Dermis blood vessel endothelial cell (primary cell): ENCODE measurements around the gene DCHS2. TPM values are rescaled to one million over a fixed set of nuclear protein-coding genes. Genes with fewer than 3 reads are reported as not detected.
"Not testable (repeated sequence)": the region's sequence is repeated elsewhere in the genome, so short reads cannot be mapped to it uniquely, and the experiment has no call there.

Source experiments
- DNase-seq: peaks from one replicate; pipeline ENCODE4 v3.0.0; 2010
- total RNA-seq: library from RNA; depleted of rRNA; stranded (reverse); fragments of >200 nt; gene quantifications from 2 replicates; pipeline ENCODE4 v1.2.3, GENCODE V29; 2014

The DCHS2 gene
- total RNA-seq, 1 donor from 2014 or later: 0.17 TPM

GRCh38 chr4:154312246-154312645 is 179.4 kb downstream of the DCHS2 start:
- DNase-seq: no peak

- DNase-seq: no peak
These were observed 181.0 kb downstream of the DCHS2 start for GRCh38 chr4:154310578-154310977.

GRCh38 chr4:154308207-154308606 is 183.4 kb downstream of the DCHS2 start:
- no peak for DNase-seq

DNA sequence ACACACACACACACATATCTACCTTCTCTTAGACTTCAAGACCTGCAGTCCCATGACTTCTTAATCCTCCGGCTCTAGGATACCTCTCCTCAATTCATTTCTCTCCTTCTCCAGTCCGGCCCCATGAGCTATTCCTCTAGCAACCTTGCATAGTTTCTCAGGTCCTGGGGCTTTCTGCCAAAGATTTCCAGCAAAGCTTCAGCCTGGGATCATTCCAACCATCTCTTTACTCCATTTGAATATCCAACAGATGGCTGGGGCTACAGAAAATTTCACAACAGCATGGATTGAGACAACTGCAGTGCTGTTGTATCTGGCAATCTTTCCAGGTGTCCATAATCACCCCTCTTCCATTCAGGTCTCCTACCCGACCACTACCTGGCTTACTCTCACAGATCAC is 184.1 kb downstream of the DCHS2 start:
- DNase-seq: no peak

DNA sequence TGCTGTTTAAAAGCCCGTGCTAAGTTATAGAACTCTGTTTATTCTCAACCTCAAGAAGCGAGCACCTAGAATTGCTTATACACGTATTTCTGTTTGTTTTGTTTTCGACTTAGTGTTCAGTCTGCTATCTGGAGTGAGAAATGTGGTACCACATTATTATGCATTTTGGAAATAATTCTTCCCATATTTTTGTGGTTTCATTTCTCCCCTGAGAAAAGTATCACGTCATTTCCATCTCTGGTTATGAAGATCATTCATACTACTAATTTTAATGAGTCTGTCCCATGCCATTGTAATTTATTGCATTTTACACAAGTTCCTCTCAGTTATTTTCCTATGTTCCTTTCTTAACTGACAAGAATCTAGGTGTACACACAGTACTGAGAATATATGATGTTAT is 186.0 kb downstream of the DCHS2 start:
- DNase-seq: no peak

GRCh38 chr4:154304679-154305078 is 186.9 kb downstream of the DCHS2 start:
- no peak for DNase-seq

GRCh38 chr4:154294652-154295350 is 196.8 kb downstream of the DCHS2 start:
- no peak for DNase-seq

- DNase-seq: no peak
These were observed 198.2 kb downstream of the DCHS2 start for GRCh38 chr4:154293427-154293826.

DNA sequence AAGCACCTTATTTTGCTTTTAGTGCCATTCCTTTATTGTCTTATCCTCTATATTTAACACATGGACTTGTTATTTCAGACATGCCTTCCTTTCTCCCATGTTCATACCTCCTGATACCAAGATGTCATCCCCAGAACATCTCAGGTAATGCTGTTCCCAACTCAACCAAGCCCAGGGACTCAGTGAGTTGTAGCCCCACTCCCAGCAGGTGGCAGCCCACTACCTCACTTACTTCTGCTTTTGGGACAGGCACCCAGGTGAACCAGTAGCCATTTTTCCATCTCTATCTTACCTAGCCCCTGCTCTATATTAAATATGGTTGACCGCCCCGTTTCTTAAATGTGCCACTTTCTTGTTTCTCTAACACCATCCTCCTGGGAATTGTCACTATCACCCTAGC is 199.0 kb downstream of the DCHS2 start:
- no peak for DNase-seq

DNA sequence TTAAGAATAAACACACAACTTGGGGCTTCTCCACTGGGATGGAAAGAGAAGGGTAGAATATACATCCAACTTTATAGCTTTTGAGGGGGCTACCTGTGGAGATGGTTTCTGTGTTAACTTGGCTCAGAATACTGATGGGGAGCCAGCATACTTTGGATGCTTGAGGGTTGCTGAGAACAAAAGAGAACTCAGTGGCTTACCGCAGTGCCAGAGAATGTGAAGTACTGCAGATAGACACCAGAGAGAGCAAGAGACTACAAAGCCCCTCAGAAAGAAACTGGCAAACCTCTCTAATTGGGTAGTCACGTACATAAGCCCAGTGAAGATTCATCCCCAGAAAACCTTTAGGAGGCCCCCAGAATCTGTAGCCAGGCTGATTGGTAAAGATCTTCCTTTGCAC is 214.4 kb downstream of the DCHS2 start:
- DNase-seq: no peak

DNA sequence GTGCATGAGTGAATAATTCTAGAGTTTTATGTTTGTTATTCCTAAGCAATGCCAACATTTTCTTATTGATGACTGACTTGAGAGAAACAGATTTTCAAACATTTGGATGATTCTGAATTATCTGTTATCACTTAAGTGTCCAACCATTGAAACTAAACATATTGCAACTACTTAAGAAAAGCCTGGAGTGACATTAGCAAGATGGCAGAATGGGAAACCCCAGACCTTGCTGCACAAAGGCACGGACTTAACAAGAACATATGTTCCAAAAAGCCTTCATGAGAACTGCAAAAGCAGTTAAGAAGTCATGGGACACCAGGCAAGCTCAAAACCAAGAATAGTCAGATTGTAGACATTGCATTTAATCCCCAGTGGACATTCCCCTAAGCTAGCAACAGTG is 215.1 kb downstream of the DCHS2 start:
- DNase-seq: no peak

GRCh38 chr4:154254999-154255398 is 236.6 kb downstream of the DCHS2 start:
- no peak for DNase-seq

DNA sequence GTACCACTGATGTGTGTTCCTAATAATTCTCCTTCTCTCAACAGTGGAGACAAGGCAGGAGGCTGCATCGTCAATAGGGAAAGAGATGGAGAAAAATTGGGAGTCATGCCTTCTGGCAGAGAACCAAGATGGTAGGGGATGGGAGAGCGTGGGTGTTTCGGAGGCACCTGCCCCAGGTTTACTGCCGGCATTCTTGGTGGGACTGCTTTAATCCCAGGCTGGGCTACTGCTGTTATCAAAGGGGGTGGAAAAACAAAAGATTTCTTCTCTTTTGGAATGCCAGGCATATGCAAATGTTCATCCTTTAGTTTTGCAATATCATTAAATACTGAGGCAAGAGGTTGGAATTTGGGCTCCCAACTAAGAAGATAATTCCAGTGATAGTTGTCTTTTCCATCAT is 257.0 kb downstream of the DCHS2 start:
- no peak for DNase-seq

DNA sequence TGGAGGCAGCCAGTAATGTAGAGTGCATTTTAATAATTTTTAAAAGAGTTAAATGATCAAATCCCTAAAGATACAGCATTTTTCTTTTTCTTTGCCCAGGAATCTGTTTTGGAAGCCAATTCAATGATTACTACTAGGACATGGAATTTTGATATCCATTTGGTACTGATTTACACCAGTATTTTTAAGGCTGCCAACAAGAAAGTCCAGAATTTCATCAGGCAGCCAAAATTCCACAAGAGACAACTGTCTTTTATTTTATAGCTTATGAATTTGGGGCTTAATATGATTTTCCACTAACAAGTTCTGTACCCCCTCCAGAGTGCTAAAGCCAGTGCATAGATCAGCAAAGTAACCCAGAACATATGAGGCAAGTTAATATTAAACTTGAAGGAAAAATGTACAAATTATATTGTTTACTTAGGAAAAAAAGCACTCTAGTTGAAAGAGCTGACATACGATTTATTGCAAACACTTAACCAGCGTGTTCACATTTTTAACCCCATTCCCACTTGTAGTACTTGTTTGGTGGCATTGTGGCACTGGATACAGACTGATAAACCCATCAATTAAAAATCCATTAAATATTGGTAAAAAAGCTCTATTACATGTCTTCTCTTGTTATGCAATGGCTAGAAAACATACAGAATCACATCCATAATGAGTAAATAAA is 259.7 kb downstream of the DCHS2 start:
- no peak for DNase-seq

GRCh38 chr4:154230723-154231122 is 260.9 kb downstream of the DCHS2 start:
- no peak for DNase-seq

- DNase-seq: no peak
These were observed 261.5 kb downstream of the DCHS2 start for GRCh38 chr4:154230091-154230490.

- DNase-seq: no peak
These were observed 268.7 kb downstream of the DCHS2 start for GRCh38 chr4:154222875-154223274.

GRCh38 chr4:154218051-154218450 is 273.5 kb downstream of the DCHS2 start:
- no peak for DNase-seq

DNA sequence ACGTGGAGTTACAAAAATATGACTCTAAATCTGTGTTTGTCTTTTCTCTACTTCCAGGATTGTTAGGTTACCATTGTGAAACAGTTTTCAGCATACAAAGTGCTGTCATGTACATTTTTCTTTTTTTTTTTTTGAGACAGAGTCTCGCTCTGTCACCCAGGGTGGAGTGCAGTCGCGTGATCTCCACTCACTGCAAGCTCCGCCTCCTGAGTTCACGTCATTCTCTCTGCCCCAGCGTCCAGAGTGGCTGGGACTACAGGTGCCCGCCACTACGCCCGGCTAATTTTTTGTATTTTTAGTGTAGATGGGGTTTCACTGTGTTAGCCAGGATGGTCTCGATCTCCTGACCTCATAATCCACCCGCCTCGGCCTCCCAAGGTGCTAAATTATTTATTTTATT is 274.2 kb downstream of the DCHS2 start:
- not testable (repeated sequence) for DNase-seq

DNA sequence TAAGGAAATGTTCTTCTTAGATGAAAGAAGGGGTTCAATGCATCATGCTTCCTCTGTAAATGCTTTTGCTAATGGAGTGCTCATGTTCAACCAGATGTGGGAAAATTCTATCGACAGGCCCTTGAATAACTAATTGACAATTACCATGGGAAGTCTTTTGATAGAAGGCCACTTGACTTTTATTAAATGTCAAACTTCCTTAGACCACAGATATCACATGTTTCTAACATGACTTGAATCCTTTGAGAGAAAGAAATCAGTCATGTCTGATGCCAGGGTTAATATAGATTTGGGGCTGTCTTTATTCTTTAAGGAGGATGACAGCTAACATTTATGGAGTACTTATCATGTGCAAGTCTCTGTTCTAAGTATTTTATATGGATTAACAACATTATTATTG is 280.1 kb downstream of the DCHS2 start:
- DNase-seq: no peak

GRCh38 chr4:154208424-154208823 is 283.2 kb downstream of the DCHS2 start:
- no peak for DNase-seq

DNA sequence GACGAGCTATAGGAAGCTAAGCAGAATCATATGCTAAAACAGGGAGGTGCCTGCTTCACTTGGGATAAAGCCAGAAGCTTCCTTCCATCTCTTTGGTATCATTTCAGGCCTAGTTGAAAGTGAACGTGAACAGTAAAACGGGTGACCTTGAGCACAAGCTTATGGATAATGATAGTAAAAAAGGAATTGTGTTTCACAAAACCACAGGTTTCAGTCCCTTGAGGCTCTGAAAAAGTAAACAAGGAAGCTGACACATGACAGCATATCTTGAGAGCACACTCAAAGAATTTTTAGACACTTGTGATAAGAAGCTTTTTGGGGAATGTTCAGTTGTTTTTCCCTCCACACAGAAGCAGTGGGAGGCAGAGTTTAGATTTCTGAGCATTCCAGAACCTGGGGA is 286.1 kb downstream of the DCHS2 start:
- DNase-seq: no peak

DNA sequence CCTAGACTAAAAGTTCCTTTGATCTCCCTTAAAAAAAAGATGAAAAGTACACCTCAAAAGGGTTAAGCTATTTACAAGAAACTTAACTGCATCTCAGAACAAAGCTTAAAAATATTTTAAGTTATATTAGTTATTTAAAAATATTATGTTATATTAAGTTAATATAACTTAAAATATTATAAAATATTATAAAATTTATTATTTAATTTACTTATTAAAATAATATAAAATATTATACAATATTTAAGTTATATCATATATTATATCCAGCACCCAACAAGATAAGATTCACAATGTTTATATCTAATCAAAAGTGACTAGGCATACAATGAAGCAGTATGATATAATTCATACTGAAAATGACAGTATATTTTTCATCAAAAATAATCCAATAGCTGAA is 296.9 kb downstream of the DCHS2 start:
- no peak for DNase-seq

DNA sequence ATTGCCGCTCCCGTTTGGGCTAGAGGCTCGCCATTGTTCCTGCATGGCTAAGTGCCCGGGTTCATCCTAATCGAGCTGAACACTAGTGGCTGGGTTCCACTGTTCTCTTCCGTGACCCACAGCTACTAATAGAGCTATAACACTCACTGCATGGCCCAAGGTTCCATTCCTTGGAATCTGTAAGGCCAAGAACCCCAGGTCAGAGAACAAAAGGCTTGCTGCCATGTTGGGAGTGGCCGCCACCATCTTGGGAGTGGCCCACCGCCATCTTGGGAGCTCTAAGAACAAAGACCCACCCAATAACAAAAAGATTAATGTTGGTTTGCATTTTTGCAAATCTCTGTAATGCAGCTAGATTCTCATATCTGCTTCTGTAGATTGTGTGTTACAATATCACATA is 299.0 kb downstream of the DCHS2 start:
- no peak for DNase-seq

DNA sequence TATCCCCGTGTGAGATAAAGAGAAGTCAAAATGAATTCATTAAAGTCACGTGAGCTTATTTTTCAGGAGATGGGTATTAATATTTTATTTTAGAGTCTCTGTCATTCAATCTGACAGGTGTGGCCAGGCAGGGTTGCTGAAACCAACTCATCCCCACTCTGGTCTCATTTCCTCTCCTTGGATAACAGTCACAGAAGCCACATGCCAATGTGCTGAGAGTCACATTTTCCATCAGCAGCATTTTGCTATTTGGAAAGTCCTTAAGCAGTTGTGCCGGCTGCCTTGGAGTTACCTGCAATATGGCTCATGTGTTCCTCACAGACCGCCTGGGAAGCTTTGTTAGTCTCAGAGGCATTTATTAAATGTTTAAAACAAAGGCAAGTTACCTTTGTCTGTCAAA is 302.3 kb downstream of the DCHS2 start:
- no peak for DNase-seq
